ENCODE results near the gene PRKCG. TPM values are rescaled to one million over a fixed set of nuclear protein-coding genes. Genes with fewer than 3 reads are reported as not detected.

The PRKCG gene
- total and polyA plus RNA-seq, 2 donors from 2014 or later = not detected

DNA sequence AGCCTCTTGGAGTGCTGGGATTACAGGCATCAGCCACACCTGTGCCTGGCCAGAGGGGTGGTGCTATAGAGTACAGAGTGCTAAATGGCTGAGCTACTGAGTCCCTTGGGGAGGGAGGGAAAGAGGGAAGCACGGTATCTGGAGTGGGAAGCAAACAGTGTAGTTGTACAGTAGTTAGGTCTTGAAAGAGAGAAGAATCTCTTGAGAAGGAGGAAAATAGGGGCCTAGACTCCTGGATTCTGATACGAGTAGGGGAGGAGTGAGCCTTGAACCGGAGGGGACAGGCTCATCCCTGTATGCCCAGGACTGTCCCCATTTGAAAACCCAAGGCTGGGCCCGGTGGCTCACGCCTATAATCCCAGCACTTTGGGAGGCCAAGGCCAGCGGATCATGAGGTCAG, 9.2 kb upstream of the PRKCG start:
- no peaks in the 10 kb centered on the region for H3K4me1 ChIP-seq (ENCODE audit: control insufficient read depth in 2 of 3, insufficient read depth in 2 of 3, low read depth in 1 of 3, low read length in 3 of 3)
- no peak overlapping the region for H3K27ac ChIP-seq (ENCODE audit: low read depth in 2 of 2, low read length in 2 of 2)
- H3K9me3 ChIP-seq (ENCODE audit: control insufficient read depth in 2 of 3, insufficient read depth in 1 of 3, low read length in 3 of 3) = peaks cover 0 to 2% (median 0%) of the 10 kb centered on the region in 3 donors
- H3K4me3 ChIP-seq (ENCODE audit: low read length in 3 of 3) = no peak overlapping the region
- intact Hi-C loops (cut with DNase I) = no loop called here
- no peak overlapping the region for H3K9ac ChIP-seq (ENCODE audit: low read length in 3 of 3)
- TF ChIP-seq, protein P1, sequence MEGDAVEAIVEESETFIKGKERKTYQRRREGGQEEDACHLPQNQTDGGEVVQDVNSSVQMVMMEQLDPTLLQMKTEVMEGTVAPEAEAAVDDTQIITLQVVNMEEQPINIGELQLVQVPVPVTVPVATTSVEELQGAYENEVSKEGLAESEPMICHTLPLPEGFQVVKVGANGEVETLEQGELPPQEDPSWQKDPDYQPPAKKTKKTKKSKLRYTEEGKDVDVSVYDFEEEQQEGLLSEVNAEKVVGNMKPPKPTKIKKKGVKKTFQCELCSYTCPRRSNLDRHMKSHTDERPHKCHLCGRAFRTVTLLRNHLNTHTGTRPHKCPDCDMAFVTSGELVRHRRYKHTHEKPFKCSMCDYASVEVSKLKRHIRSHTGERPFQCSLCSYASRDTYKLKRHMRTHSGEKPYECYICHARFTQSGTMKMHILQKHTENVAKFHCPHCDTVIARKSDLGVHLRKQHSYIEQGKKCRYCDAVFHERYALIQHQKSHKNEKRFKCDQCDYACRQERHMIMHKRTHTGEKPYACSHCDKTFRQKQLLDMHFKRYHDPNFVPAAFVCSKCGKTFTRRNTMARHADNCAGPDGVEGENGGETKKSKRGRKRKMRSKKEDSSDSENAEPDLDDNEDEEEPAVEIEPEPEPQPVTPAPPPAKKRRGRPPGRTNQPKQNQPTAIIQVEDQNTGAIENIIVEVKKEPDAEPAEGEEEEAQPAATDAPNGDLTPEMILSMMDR (IDR thresholded peaks at IDR 0.05; ENCODE audit: borderline replicate concordance, extremely low read depth, insufficient read depth) = no peak
- H3K27me3 ChIP-seq (ENCODE audit: control insufficient read depth, insufficient read depth, low read length) = no peaks in the 10 kb centered on the region
- FAIRE-seq (no peak), DNase-seq (no peak)
- H3K36me3 ChIP-seq (ENCODE audit: control insufficient read depth in 2 of 3, insufficient read depth in 3 of 3, low read length in 3 of 3) = peaks cover 0 to 3% (median 0%) of the 10 kb centered on the region in 3 donors

DNA sequence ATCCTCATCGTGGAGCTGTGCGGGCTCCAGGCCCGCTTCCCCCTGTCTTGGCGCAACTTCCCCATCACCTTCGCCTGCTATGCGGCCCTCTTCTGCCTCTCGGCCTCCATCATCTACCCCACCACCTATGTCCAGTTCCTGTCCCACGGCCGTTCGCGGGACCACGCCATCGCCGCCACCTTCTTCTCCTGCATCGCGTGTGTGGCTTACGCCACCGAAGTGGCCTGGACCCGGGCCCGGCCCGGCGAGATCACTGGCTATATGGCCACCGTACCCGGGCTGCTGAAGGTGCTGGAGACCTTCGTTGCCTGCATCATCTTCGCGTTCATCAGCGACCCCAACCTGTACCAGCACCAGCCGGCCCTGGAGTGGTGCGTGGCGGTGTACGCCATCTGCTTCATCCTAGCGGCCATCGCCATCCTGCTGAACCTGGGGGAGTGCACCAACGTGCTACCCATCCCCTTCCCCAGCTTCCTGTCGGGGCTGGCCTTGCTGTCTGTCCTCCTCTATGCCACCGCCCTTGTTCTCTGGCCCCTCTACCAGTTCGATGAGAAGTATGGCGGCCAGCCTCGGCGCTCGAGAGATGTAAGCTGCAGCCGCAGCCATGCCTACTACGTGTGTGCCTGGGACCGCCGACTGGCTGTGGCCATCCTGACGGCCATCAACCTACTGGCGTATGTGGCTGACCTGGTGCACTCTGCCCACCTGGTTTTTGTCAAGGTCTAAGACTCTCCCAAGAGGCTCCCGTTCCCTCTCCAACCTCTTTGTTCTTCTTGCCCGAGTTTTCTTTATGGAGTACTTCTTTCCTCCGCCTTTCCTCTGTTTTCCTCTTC, 8.0 kb upstream of the PRKCG start:
- peaks cover 0 to 3% (median 0%) of the 10 kb centered on the region in 3 donors for H3K36me3 ChIP-seq (ENCODE audit: control insufficient read depth in 2 of 3, insufficient read depth in 3 of 3, low read length in 3 of 3)
- DNase-seq (no peak), FAIRE-seq (no peak)
- H3K9ac ChIP-seq (ENCODE audit: low read length in 3 of 3) = no peak overlapping the region
- TF ChIP-seq, protein P1 (IDR thresholded peaks at IDR 0.05; ENCODE audit: borderline replicate concordance, extremely low read depth, insufficient read depth) = no peak
- intact Hi-C loops (cut with DNase I) = no loop called here
- H3K27ac ChIP-seq (ENCODE audit: low read depth in 2 of 2, low read length in 2 of 2) = no peak overlapping the region
- H3K9me3 ChIP-seq (ENCODE audit: control insufficient read depth in 2 of 3, insufficient read depth in 1 of 3, low read length in 3 of 3) = peaks cover 0 to 2% (median 0%) of the 10 kb centered on the region in 3 donors
- no peak overlapping the region for H3K4me3 ChIP-seq (ENCODE audit: low read length in 3 of 3)
- no peaks in the 10 kb centered on the region for H3K27me3 ChIP-seq (ENCODE audit: control insufficient read depth, insufficient read depth, low read length)
- peaks cover 0 to 3% (median 2%) of the 10 kb centered on the region in 3 donors for H3K4me1 ChIP-seq (ENCODE audit: control insufficient read depth in 2 of 3, insufficient read depth in 2 of 3, low read depth in 1 of 3, low read length in 3 of 3)

- intact Hi-C loops (cut with DNase I) = no loop called here
- peaks cover 0 to 3% (median 3%) of the 10 kb centered on the region in 3 donors for H3K4me1 ChIP-seq (ENCODE audit: control insufficient read depth in 2 of 3, insufficient read depth in 2 of 3, low read depth in 1 of 3, low read length in 3 of 3)
- H3K27ac ChIP-seq (ENCODE audit: low read depth in 2 of 2, low read length in 2 of 2) = no peak overlapping the region
- TF ChIP-seq, protein P1 (IDR thresholded peaks at IDR 0.05; ENCODE audit: borderline replicate concordance, extremely low read depth, insufficient read depth) = no peak
- H3K36me3 ChIP-seq (ENCODE audit: control insufficient read depth in 2 of 3, insufficient read depth in 3 of 3, low read length in 3 of 3) = peaks cover 0 to 3% (median 0%) of the 10 kb centered on the region in 3 donors
- FAIRE-seq = no peak
- H3K9me3 ChIP-seq (ENCODE audit: control insufficient read depth in 2 of 3, insufficient read depth in 1 of 3, low read length in 3 of 3) = peaks cover 0 to 2% (median 0%) of the 10 kb centered on the region in 3 donors
- H3K27me3 ChIP-seq (ENCODE audit: control insufficient read depth, insufficient read depth, low read length) = no peaks in the 10 kb centered on the region
- no peak overlapping the region for H3K9ac ChIP-seq (ENCODE audit: low read length in 3 of 3)
- DNase-seq = no peak
- no peak overlapping the region for H3K4me3 ChIP-seq (ENCODE audit: low read length in 3 of 3)
These were observed 7.4 kb upstream of the PRKCG start for GRCh38 chr19:53874606-53874990.

Data from kidney (tissue), 14 donors.